IMR-90 (cell line): ENCODE data around the gene UFC1. TPM values are rescaled to one million over a fixed set of nuclear protein-coding genes. Genes with fewer than 3 reads are reported as not detected.

Experiments
- ATAC-seq: fragments of 200-7000 bp; cut with Tn5 transposase; 2 replicates; pipeline ENCODE4 v1.9.1; 2020; ENCODE audit warnings: low read depth, mild to moderate bottlenecking, moderate library complexity
- BruUV-seq: library from RNA; stranded (reverse); fragments of 400-500 nt; replicated peaks from 2 replicates; lab custom pipeline; 2021; lab: Mats Ljungman, UMichigan
- CTCF ChIA-PET: fragments of 300-600 bp; formaldehyde crosslinking; extraction: SDS; loops from one replicate; lab custom pipeline; 2021; ENCODE audit warnings: antibody characterized with exemption; lab: Yijun Ruan, JAX
- POLR2A ChIA-PET: fragments of 300-600 bp; sonication (Branson Sonifier 250); formaldehyde crosslinking; loops from one replicate; lab custom pipeline; 2022; ENCODE audit warnings: antibody characterized with exemption; ENCODE audit not compliant: unreplicated experiment; lab: Charles Lee
- DNase-seq: peaks from one replicate; pipeline ENCODE4 v3.0.0; 2013
- H2AFZ ChIP-seq: replicated peaks from 2 replicates; pipeline ENCODE3; 2013; ENCODE audit warnings: low read length, mild to moderate bottlenecking; ENCODE audit not compliant: poor library complexity
- H2AK5ac ChIP-seq: 2 replicates; pipeline ENCODE4 v1.6.1; 2013; ENCODE audit warnings: low read depth, low read length, inconsistent platforms
- H2AK9ac ChIP-seq: replicated peaks from 2 replicates; pipeline ENCODE3; 2013; ENCODE audit warnings: mild to moderate bottlenecking, low read depth, low read length, moderate library complexity; ENCODE audit not compliant: poor library complexity
- H2BK120ac ChIP-seq: 2 replicates; pipeline ENCODE4 v1.6.1; 2013; ENCODE audit warnings: low read depth, low read length, inconsistent platforms
- H2BK15ac ChIP-seq: 3 replicates; pipeline ENCODE4 v1.6.1; 2013; ENCODE audit warnings: low read depth, low read length, inconsistent platforms
- H2BK20ac ChIP-seq: 2 replicates; pipeline ENCODE4 v1.6.1; 2013; ENCODE audit warnings: low read depth, mild to moderate bottlenecking, inconsistent platforms, low read length, moderate library complexity
- H2BK5ac ChIP-seq: 2 replicates; pipeline ENCODE4 v1.6.1; 2013; ENCODE audit warnings: mild to moderate bottlenecking, low read depth, low read length, inconsistent platforms; ENCODE audit not compliant: poor library complexity, severe bottlenecking
- H3K14ac ChIP-seq: replicated peaks from 2 replicates; pipeline ENCODE4 v1.6.1; 2013; ENCODE audit warnings: low read depth, low read length, inconsistent platforms
- H3K18ac ChIP-seq: 2 replicates; pipeline ENCODE4 v1.6.1; 2013; ENCODE audit warnings: low read depth, low read length, control low read depth
- H3K23ac ChIP-seq: 2 replicates; pipeline ENCODE4 v1.6.1; 2013; ENCODE audit warnings: low read depth, low read length, inconsistent platforms
- H3K27ac ChIP-seq: 2 replicates; pipeline ENCODE4 v1.5.1; 2013; ENCODE audit warnings: mild to moderate bottlenecking, control low read depth, low read length; ENCODE audit not compliant: insufficient read depth
- H3K27me3 ChIP-seq: 2 replicates; pipeline ENCODE4 v1.6.1; 2013; ENCODE audit warnings: low read length; ENCODE audit not compliant: control insufficient read depth, insufficient read depth
- H3K36me3 ChIP-seq: 2 replicates; pipeline ENCODE4 v1.6.1; 2013; ENCODE audit warnings: low read length, mixed read lengths; ENCODE audit not compliant: control insufficient read depth, insufficient read depth
- H3K4ac ChIP-seq: 2 replicates; pipeline ENCODE4 v1.6.1; 2013; ENCODE audit warnings: low read depth, low read length, inconsistent platforms
- H3K4me1 ChIP-seq: 2 replicates; pipeline ENCODE4 v1.6.1; 2013; ENCODE audit warnings: low read length, mixed read lengths; ENCODE audit not compliant: control insufficient read depth, insufficient read depth
- H3K4me2 ChIP-seq: 2 replicates; pipeline ENCODE4 v1.6.1; 2013; ENCODE audit warnings: low read depth, mild to moderate bottlenecking, control low read depth, low read length, moderate library complexity
- H3K4me3 ChIP-seq: 2 replicates; pipeline ENCODE4 v1.5.1; 2013; ENCODE audit warnings: low read depth, mild to moderate bottlenecking, control low read depth, low read length, moderate library complexity; ENCODE audit not compliant: insufficient read depth
- H3K56ac ChIP-seq: 2 replicates; pipeline ENCODE4 v1.6.1; 2013; ENCODE audit warnings: low read length, inconsistent platforms; ENCODE audit not compliant: insufficient read depth; ENCODE audit errors: extremely low read depth
- H3K79me1 ChIP-seq, 2 experiments: 2 replicates each; pipeline ENCODE4 v1.6.1; 2013; ENCODE audit warnings: low read length in 2 of 2, inconsistent platforms in 1 of 2, low read depth in 1 of 2
- H3K9ac ChIP-seq: 2 replicates; pipeline ENCODE4 v1.6.1; 2013; ENCODE audit warnings: low read depth, low read length, control low read depth
- H3K9me1 ChIP-seq: 2 replicates; pipeline ENCODE4 v1.6.1; 2013; ENCODE audit warnings: low read length, inconsistent platforms; ENCODE audit not compliant: insufficient read depth
- H3K9me3 ChIP-seq: 2 replicates; pipeline ENCODE4 v1.6.1; 2013; ENCODE audit warnings: low read length; ENCODE audit not compliant: control insufficient read depth, insufficient read depth
- H4K20me1 ChIP-seq: 2 replicates; pipeline ENCODE4 v1.6.1; 2013; ENCODE audit warnings: low read length, inconsistent platforms; ENCODE audit not compliant: insufficient read depth
- H4K5ac ChIP-seq: 2 replicates; pipeline ENCODE4 v1.6.1; 2013; ENCODE audit warnings: mild to moderate bottlenecking, low read depth, low read length, control low read depth
- H4K8ac ChIP-seq, 2 experiments: 2 replicates each; pipeline ENCODE4 v1.6.1; 2013; ENCODE audit warnings: low read depth in 2 of 2, low read length in 2 of 2, control low read depth in 1 of 2, inconsistent platforms in 1 of 2
- H4K91ac ChIP-seq: 2 replicates; pipeline ENCODE4 v1.6.1; 2013; ENCODE audit warnings: low read depth, low read length, inconsistent platforms; ENCODE audit not compliant: insufficient read depth
- BHLHE40 ChIP-seq: fragments of 150-350 bp; IDR thresholded peaks from 2 replicates; pipeline ENCODE4 v1.6.1; 2016; ENCODE audit warnings: mild to moderate bottlenecking, low read depth, low read length
- CEBPB ChIP-seq: IDR thresholded peaks from 2 replicates; pipeline ENCODE4 v1.6.1; 2012; ENCODE audit warnings: low read depth, low read length, improper control_type of control experiment
- CHD1 ChIP-seq: IDR thresholded peaks from 2 replicates; pipeline ENCODE4 v1.6.1; 2012; ENCODE audit warnings: low read depth, low read length, improper control_type of control experiment
- CTCF ChIP-seq: conservative IDR thresholded peaks from 2 replicates; pipeline ENCODE4 v1.5.1; 2012; ENCODE audit warnings: mild to moderate bottlenecking, low read depth, low read length, improper control_type of control experiment
- ELK1 ChIP-seq: fragments of 150-350 bp; IDR thresholded peaks from 2 replicates; pipeline ENCODE4 v1.6.1; 2016; ENCODE audit warnings: low read depth, mild to moderate bottlenecking, low read length, moderate library complexity, borderline replicate concordance
- FOS ChIP-seq: fragments of 150-350 bp; IDR thresholded peaks from 2 replicates; pipeline ENCODE4 v1.6.1; 2016; ENCODE audit warnings: low read depth, low read length
- MAFK ChIP-seq: IDR thresholded peaks from 2 replicates; pipeline ENCODE4 v1.6.1; 2012; ENCODE audit warnings: low read depth, low read length, improper control_type of control experiment
- MXI1 ChIP-seq: IDR thresholded peaks from 2 replicates; pipeline ENCODE4 v1.6.1; 2012; ENCODE audit warnings: low read depth, mild to moderate bottlenecking, low read length, moderate library complexity, borderline replicate concordance
- NFE2L2 ChIP-seq: fragments of 150-350 bp; IDR thresholded peaks from 2 replicates; pipeline ENCODE4 v1.6.1; 2016; ENCODE audit warnings: low read depth, mild to moderate bottlenecking, low read length
- POLR2A ChIP-seq: IDR thresholded peaks from 2 replicates; pipeline ENCODE4 v1.6.1; 2012; ENCODE audit warnings: mild to moderate bottlenecking, low read depth, low read length
- RAD21 ChIP-seq: IDR thresholded peaks from 2 replicates; pipeline ENCODE4 v1.6.1; 2012; ENCODE audit warnings: low read length, improper control_type of control experiment
- RFX5 ChIP-seq: IDR thresholded peaks from 2 replicates; pipeline ENCODE4 v1.8.0; 2012; ENCODE audit warnings: low read depth, mild to moderate bottlenecking, low read length, moderate library complexity
- SMC3 ChIP-seq: fragments of 150-350 bp; IDR thresholded peaks from 2 replicates; pipeline ENCODE4 v1.6.1; 2016; ENCODE audit warnings: low read depth, mild to moderate bottlenecking, antibody characterized with exemption, low read length, moderate library complexity
- USF2 ChIP-seq: fragments of 150-350 bp; IDR thresholded peaks from 2 replicates; pipeline ENCODE4 v1.6.1; 2017; ENCODE audit warnings: mild to moderate bottlenecking, antibody characterized with exemption, low read length, low read depth
- WGBS, 2 experiments: methylation state at CpG; one replicate each; pipeline versions ENCODE4 v1.1.5 to v1.1.7; 2013; ENCODE audit warnings: missing lambda C conversion rate in 2 of 2; ENCODE audit not compliant: insufficient read length in 1 of 2; ENCODE audit errors: extremely low coverage in 2 of 2; 5-methylcytosine and 5-hydroxymethylcytosine counted together
- dilution Hi-C: fragments of 300-500 bp; cut with HindIII; formaldehyde crosslinking; loops from one replicate; pipeline ENCODE4 v1.14.3; 2018; ENCODE audit warnings: low sequenced_read_pairs; ENCODE audit not compliant: unreplicated experiment
- in situ Hi-C: fragments of 300-500 bp; cut with MboI; formaldehyde crosslinking; loops from 3 replicates; pipeline ENCODE4 v1.14.3; 2019; ENCODE audit warnings: low sequenced_read_pairs, inconsistent platforms, mixed read lengths
- intact Hi-C: fragments of 100-400 bp; cut with micrococcal nuclease; formaldehyde crosslinking; loops from 2 replicates; pipeline ENCODE4 v1.10.0; 2022
- polyA plus RNA-seq, 3 experiments: library from polyadenylated mRNA; depleted of rRNA; stranded (reverse); fragments of >200 nt; gene quantifications; 2 replicates each; pipeline ENCODE4 v1.2.3, GENCODE V29; 2012; ENCODE audit warnings: low replicate concordance in 1 of 3
- total RNA-seq: library from RNA; depleted of rRNA; stranded (reverse); fragments of >200 nt; gene quantifications from 2 replicates; pipeline ENCODE4 v1.2.3, GENCODE V29; 2012

The UFC1 gene
- total and polyA plus RNA-seq, 2 of the 4 experiments (the other 2 are of a cell fraction) = 134 to 140 TPM

- no peak for TF ChIP-seq MAFK
- TF ChIP-seq CHD1 = no peak
Measured at GRCh38 chr1:161172776-161173376, 19.1 kb downstream of the UFC1 start (continued).

- in situ Hi-C loops = no loop called here
- POLR2A ChIA-PET = no interaction called here
- no TSS peak for BruUV-seq
- no peak for TF ChIP-seq SMC3
- TF ChIP-seq ELK1 = no peak
- TF ChIP-seq CEBPB = no peak
- TF ChIP-seq BHLHE40 = no peak
- no peak for TF ChIP-seq CTCF
- no peak for TF ChIP-seq CHD1
- TF ChIP-seq NFE2L2 = no peak
- TF ChIP-seq RFX5 = no peak
- no peak for TF ChIP-seq MXI1
- no peak for TF ChIP-seq USF2
- TF ChIP-seq RAD21 = no peak
- no peak for TF ChIP-seq FOS
- no peak for TF ChIP-seq POLR2A
Measured at GRCh38 chr1:161173711-161174110, 19.9 kb downstream of the UFC1 start.

More at GRCh38 chr1:161173711-161174110, 19.9 kb downstream of the UFC1 start:
- no peak overlapping the region for H3K56ac ChIP-seq
- H3K27me3 ChIP-seq = no peaks in the 10 kb centered on the region
- H3K18ac ChIP-seq = no peak overlapping the region
- peaks cover 17% of the 10 kb centered on the region for H3K4me1 ChIP-seq
- H3K4ac ChIP-seq = peak overlapping the region; percentile 71; the same call in 1 of the 2 replicates
- peaks cover 14 to 43% of the 10 kb centered on the region in 2 experiments for H3K79me1 ChIP-seq
- ATAC-seq (no peak), DNase-seq (no peak)
- H3K9me3 ChIP-seq = no peaks in the 10 kb centered on the region
- H2BK120ac ChIP-seq = peak overlapping the region; percentile 48; the same call in 1 of the 2 replicates
- 88% methylated on average over 5 of the region's 11 CpGs; no CpG with 5 or more reads in 1 of the 2 experiments for WGBS, 2 experiments
- no peak overlapping the region for H3K4me3 ChIP-seq
- H4K8ac ChIP-seq = peak overlapping the region in 1 of 2 experiments; percentile 58; a peak in 1 of 4 replicates
- no peak overlapping the region for H3K14ac ChIP-seq
- H2AFZ ChIP-seq = no peak overlapping the region
- peak overlapping the region; percentile 23; the same call in 1 of the 2 replicates for H2BK20ac ChIP-seq
- peak overlapping the region; percentile 49 for H2BK5ac ChIP-seq
- H2BK15ac ChIP-seq = peak overlapping the region; percentile 56; the same call in 1 of the 3 replicates
- H4K20me1 ChIP-seq = peaks cover 13% of the 10 kb centered on the region; the same call in 1 of the 2 replicates
- no peak overlapping the region for H4K91ac ChIP-seq
- intact Hi-C loops = no loop called here
- CTCF ChIA-PET = no interaction called here
- H3K23ac ChIP-seq = 0 out of 2 replicates have a peak overlapping the region, but pooled peaks have one; percentile 45
- H3K27ac ChIP-seq = peak overlapping the region; percentile 74; the same call in 1 of the 2 replicates
- peaks cover 46% of the 10 kb centered on the region for H3K36me3 ChIP-seq
- dilution Hi-C loops = no loop called here
- H3K9me1 ChIP-seq = peaks cover 11% of the 10 kb centered on the region
- H2AK5ac ChIP-seq = peak overlapping the region; percentile 47
- no peak overlapping the region for H2AK9ac ChIP-seq
- H4K5ac ChIP-seq = no peak overlapping the region
- no peak overlapping the region for H3K4me2 ChIP-seq
- no peak overlapping the region for H3K9ac ChIP-seq
